Measurements from ENCODE around the gene ZNRF1. TPM values are rescaled to one million over a fixed set of nuclear protein-coding genes. Genes with fewer than 3 reads are reported as not detected.
A peak's percentile ranks its signal among the peaks of the same experiment; 100 is the strongest.

Gene ZNRF1
- total and polyA plus RNA-seq, 2 of the 13 experiments (the other 11 are each of a cell fraction or from before 2014, with no cell fraction given), result 43.9 to 58.7 TPM

DNA sequence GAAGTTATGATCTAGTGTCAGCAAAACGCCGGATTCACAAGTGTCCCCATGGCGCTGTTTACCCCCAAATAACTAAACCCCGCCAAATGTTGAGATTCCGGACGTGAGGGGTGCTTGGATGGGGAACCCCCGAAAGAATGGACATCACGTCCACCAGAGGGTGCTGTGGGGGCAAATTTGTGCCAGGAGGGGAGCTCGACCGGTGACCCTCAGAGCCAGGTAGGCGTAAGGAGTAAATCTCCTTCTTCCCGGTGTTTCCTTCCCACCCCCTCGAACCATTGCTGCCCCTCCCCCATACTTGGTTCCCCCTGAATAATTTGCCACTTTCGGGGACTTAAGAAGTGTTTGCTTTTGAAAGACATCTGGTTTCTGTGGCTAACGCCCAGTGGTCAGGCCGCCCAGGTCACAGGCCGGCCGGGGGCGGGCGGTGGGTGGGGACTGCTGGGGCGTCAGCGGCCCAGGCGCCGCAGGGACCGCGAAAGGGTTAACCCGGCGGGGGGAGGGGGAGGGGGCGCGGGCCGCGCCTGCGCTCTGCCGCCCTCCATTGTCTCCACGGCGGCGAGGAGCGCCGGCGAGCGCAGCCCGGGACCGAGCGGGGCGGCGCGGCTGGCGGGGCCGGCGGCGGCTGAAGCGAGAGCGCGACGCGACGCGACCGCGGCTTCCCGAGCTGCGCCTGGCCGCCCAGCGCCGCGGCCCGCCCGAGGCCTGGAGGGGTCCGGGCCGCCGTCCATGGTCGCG is at the start of gene ZNRF1 (continued):
- TF ChIP-seq, protein P1, sequence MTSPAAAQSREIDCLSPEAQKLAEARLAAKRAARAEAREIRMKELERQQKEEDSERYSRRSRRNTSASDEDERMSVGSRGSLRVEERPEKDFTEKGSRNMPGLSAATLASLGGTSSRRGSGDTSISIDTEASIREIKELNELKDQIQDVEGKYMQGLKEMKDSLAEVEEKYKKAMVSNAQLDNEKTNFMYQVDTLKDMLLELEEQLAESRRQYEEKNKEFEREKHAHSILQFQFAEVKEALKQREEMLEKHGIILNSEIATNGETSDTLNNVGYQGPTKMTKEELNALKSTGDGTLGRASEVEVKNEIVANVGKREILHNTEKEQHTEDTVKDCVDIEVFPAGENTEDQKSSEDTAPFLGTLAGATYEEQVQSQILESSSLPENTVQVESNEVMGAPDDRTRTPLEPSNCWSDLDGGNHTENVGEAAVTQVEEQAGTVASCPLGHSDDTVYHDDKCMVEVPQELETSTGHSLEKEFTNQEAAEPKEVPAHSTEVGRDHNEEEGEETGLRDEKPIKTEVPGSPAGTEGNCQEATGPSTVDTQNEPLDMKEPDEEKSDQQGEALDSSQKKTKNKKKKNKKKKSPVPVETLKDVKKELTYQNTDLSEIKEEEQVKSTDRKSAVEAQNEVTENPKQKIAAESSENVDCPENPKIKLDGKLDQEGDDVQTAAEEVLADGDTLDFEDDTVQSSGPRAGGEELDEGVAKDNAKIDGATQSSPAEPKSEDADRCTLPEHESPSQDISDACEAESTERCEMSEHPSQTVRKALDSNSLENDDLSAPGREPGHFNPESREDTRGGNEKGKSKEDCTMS (CRISPR knock-in tag; conservative IDR thresholded peaks at IDR 0.05), result no peak; the same call in 1 of the 2 replicates
- TF ChIP-seq, protein P2, sequence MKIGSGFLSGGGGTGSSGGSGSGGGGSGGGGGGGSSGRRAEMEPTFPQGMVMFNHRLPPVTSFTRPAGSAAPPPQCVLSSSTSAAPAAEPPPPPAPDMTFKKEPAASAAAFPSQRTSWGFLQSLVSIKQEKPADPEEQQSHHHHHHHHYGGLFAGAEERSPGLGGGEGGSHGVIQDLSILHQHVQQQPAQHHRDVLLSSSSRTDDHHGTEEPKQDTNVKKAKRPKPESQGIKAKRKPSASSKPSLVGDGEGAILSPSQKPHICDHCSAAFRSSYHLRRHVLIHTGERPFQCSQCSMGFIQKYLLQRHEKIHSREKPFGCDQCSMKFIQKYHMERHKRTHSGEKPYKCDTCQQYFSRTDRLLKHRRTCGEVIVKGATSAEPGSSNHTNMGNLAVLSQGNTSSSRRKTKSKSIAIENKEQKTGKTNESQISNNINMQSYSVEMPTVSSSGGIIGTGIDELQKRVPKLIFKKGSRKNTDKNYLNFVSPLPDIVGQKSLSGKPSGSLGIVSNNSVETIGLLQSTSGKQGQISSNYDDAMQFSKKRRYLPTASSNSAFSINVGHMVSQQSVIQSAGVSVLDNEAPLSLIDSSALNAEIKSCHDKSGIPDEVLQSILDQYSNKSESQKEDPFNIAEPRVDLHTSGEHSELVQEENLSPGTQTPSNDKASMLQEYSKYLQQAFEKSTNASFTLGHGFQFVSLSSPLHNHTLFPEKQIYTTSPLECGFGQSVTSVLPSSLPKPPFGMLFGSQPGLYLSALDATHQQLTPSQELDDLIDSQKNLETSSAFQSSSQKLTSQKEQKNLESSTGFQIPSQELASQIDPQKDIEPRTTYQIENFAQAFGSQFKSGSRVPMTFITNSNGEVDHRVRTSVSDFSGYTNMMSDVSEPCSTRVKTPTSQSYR (CRISPR knock-in tag; IDR thresholded peaks at IDR 0.05; ENCODE audit: borderline replicate concordance), result peak; percentile 60
- no peak for TF ChIP-seq NPAS2 (CRISPR knock-in tag; IDR thresholded peaks at IDR 0.05; ENCODE audit: borderline replicate concordance)
- no peak for TF ChIP-seq ZMYM2 (CRISPR knock-in tag; IDR thresholded peaks at IDR 0.05)
- TF ChIP-seq MED13 (CRISPR knock-in tag; IDR thresholded peaks at IDR 0.05), result peak; percentile 5; the same call in 1 of the 2 replicates
- TF ChIP-seq ESRRA (CRISPR knock-in tag; IDR thresholded peaks at IDR 0.05; ENCODE audit: low read depth), result 0 out of 2 replicates have a peak, but pooled peaks have one; percentile 11
- TF ChIP-seq BHLHE40 (IDR thresholded peaks at IDR 0.05; ENCODE audit: low read length), result no peak
- no peak for TF ChIP-seq CENPT (CRISPR knock-in tag; IDR thresholded peaks at IDR 0.05; ENCODE audit: low read depth)
- no peak for TF ChIP-seq ZBTB1 (CRISPR knock-in tag; IDR thresholded peaks at IDR 0.05; ENCODE audit: borderline replicate concordance)
- TF ChIP-seq, protein P3, sequence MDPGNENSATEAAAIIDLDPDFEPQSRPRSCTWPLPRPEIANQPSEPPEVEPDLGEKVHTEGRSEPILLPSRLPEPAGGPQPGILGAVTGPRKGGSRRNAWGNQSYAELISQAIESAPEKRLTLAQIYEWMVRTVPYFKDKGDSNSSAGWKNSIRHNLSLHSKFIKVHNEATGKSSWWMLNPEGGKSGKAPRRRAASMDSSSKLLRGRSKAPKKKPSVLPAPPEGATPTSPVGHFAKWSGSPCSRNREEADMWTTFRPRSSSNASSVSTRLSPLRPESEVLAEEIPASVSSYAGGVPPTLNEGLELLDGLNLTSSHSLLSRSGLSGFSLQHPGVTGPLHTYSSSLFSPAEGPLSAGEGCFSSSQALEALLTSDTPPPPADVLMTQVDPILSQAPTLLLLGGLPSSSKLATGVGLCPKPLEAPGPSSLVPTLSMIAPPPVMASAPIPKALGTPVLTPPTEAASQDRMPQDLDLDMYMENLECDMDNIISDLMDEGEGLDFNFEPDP (CRISPR knock-in tag; conservative IDR thresholded peaks at IDR 0.05), result no peak
- TF ChIP-seq KLF12 (CRISPR knock-in tag; IDR thresholded peaks at IDR 0.05; ENCODE audit: borderline replicate concordance), result peak; percentile 46; the same call in 1 of the 2 replicates
- no peak; the same call in 1 of the 2 replicates for TF ChIP-seq RBFOX2 (IDR thresholded peaks at IDR 0.05; ENCODE audit: low read depth, low read length)
- TF ChIP-seq HOXA5 (CRISPR knock-in tag; IDR thresholded peaks at IDR 0.05), result no peak
- no peak for TF ChIP-seq CENPX (CRISPR knock-in tag; IDR thresholded peaks at IDR 0.05)
- TF ChIP-seq ZNF7 (CRISPR knock-in tag; IDR thresholded peaks at IDR 0.05), result no peak
- no peak for TF ChIP-seq ZNF589 (CRISPR knock-in tag; conservative IDR thresholded peaks at IDR 0.05)
- TF ChIP-seq SATB2 (CRISPR knock-in tag; IDR thresholded peaks at IDR 0.05), result no peak
- peak; percentile 63; the same call in 1 of the 2 replicates for TF ChIP-seq GABPB1 (CRISPR knock-in tag; IDR thresholded peaks at IDR 0.05)
- TF ChIP-seq, protein P4, sequence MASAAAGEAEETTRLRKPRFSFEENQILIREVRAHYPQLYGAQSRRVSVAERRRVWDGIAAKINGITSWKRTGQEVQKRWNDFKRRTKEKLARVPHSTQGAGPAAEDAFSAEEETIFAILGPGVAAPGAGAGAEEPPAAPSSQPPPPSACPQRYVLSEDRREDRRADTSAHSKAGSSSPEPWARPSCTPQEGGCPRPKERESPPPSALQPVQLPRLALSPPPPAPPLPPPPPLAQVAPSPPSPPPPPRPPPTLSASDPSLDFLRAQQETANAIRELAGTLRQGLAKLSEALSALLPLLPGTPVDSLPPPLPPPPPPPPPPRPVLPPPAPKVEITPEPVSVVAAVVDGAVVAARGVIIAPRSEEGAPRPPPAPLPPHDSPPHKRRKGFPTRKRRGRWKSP (CRISPR knock-in tag; IDR thresholded peaks at IDR 0.05), result 0 out of 2 replicates have a peak, but pooled peaks have one; percentile 67
- TF ChIP-seq KLF13 (CRISPR knock-in tag; IDR thresholded peaks at IDR 0.05), result no peak
- TF ChIP-seq IRF2 (CRISPR knock-in tag; IDR thresholded peaks at IDR 0.05), result peak; percentile 26
- no peak for TF ChIP-seq ZNF878 (CRISPR knock-in tag; IDR thresholded peaks at IDR 0.05)
- TF ChIP-seq ZBTB3 (CRISPR knock-in tag; IDR thresholded peaks at IDR 0.05; ENCODE audit: borderline replicate concordance, low read depth), result no peak

Data from HepG2 (cell line).